SH-SY5Y (cell line): ENCODE results near the gene ARHGAP42.

Source experiments
- GATA2 ChIP-seq: IDR thresholded peaks from 2 replicates; pipeline ENCODE4 v1.6.1; 2011; ENCODE audit warnings: mild to moderate bottlenecking, low read depth, low read length
- GATA3 ChIP-seq: IDR thresholded peaks from 2 replicates; pipeline ENCODE4 v1.6.1; 2011; ENCODE audit warnings: low read depth, mild to moderate bottlenecking, low read length, moderate library complexity

GRCh38 chr11:100863080-100863581, 176.0 kb downstream of the ARHGAP42 start:
- TF ChIP-seq GATA2, result no peak
- TF ChIP-seq GATA3, result no peak
